ENCODE data around the gene GPS1.

DNA sequence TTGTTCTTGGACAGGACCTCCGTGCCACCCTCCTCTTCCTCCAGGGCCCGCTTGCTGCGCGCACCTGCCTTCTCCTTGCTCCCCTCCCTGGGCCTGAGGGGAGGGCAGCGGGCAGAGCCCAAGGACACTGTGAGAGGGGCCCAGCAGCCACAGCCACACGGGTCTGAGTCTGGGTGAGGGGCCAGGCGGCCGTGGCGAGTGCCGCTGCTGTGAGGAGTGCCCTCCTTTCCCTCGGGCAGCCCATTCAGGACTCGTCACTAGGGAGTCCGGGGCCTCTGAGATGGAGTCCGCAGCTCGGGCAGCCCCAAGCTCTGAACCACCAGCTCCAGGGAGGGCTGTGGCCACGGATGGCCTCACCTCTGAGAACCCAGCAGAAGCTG is 8.3 kb downstream of the GPS1 start:
- TF ChIP-seq, protein P1, sequence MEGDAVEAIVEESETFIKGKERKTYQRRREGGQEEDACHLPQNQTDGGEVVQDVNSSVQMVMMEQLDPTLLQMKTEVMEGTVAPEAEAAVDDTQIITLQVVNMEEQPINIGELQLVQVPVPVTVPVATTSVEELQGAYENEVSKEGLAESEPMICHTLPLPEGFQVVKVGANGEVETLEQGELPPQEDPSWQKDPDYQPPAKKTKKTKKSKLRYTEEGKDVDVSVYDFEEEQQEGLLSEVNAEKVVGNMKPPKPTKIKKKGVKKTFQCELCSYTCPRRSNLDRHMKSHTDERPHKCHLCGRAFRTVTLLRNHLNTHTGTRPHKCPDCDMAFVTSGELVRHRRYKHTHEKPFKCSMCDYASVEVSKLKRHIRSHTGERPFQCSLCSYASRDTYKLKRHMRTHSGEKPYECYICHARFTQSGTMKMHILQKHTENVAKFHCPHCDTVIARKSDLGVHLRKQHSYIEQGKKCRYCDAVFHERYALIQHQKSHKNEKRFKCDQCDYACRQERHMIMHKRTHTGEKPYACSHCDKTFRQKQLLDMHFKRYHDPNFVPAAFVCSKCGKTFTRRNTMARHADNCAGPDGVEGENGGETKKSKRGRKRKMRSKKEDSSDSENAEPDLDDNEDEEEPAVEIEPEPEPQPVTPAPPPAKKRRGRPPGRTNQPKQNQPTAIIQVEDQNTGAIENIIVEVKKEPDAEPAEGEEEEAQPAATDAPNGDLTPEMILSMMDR (IDR thresholded peaks at IDR 0.05), result no peak
- TF ChIP-seq POLR2A (IDR thresholded peaks at IDR 0.05), result no peak

Data from uterus (tissue), 2 donors.